ENCODE data around the gene PTPN14. TPM values are rescaled to one million over a fixed set of nuclear protein-coding genes. Genes with fewer than 3 reads are reported as not detected.

The PTPN14 gene
- total RNA-seq, 1 donor from 2014 or later, result 43.7 TPM

GRCh38 chr1:214540324-214540723, 11.1 kb downstream of the PTPN14 start:
- ATAC-seq, result peak; percentile 51
- no peak for DNase-seq
- Histone ChIP-seq H3K27ac (no peak overlapping the region), H3K4me3 (no peak overlapping the region), H3K27me3 (no peaks in the 10 kb centered on the region), H3K9me3 (no peaks in the 10 kb centered on the region), H3K4me1 (peaks cover 37% of the 10 kb centered on the region), H3K36me3 (no peaks in the 10 kb centered on the region)
- intact Hi-C loops (cut with DNase I), result no loop called here
- no peak for TF ChIP-seq CTCF (IDR thresholded peaks at IDR 0.05)

- DNase-seq (no peak), ATAC-seq (no peak)
- no peaks in the 10 kb centered on the region for H3K9me3 ChIP-seq
- H3K27ac ChIP-seq, result no peak overlapping the region
- H3K4me3 ChIP-seq, result no peak overlapping the region
- no peaks in the 10 kb centered on the region for H3K27me3 ChIP-seq
- no peak for TF ChIP-seq CTCF (IDR thresholded peaks at IDR 0.05)
- intact Hi-C loops (cut with DNase I), result no loop called here
- peaks cover 37% of the 10 kb centered on the region for H3K4me1 ChIP-seq
- no peaks in the 10 kb centered on the region for H3K36me3 ChIP-seq
These were observed 12.9 kb downstream of the PTPN14 start for GRCh38 chr1:214538496-214538895.

- Histone ChIP-seq H3K9me3 (no peaks in the 10 kb centered on the region), H3K27ac (no peak overlapping the region), H3K27me3 (no peaks in the 10 kb centered on the region), H3K4me1 (peaks cover 36% of the 10 kb centered on the region), H3K36me3 (no peaks in the 10 kb centered on the region), H3K4me3 (no peak overlapping the region)
- TF ChIP-seq CTCF (IDR thresholded peaks at IDR 0.05), result no peak
- DNase-seq (no peak), ATAC-seq (peak; percentile 54)
- intact Hi-C loops (cut with DNase I), result no loop called here
These were observed 13.4 kb downstream of the PTPN14 start for GRCh38 chr1:214537872-214538473.

- Histone ChIP-seq H3K27ac (no peak overlapping the region), H3K36me3 (no peaks in the 10 kb centered on the region), H3K4me3 (no peak overlapping the region), H3K9me3 (no peaks in the 10 kb centered on the region), H3K27me3 (no peaks in the 10 kb centered on the region), H3K4me1 (peaks cover 29% of the 10 kb centered on the region)
- ATAC-seq (peak; percentile 43), DNase-seq (no peak)
- intact Hi-C loops (cut with DNase I), result no loop called here
- TF ChIP-seq CTCF (IDR thresholded peaks at IDR 0.05), result no peak
These were observed 14.2 kb downstream of the PTPN14 start for GRCh38 chr1:214537219-214537618.

- intact Hi-C loops (cut with DNase I), result no loop called here
- no peak for DNase-seq
- Histone ChIP-seq H3K27me3 (no peaks in the 10 kb centered on the region), H3K4me3 (no peak overlapping the region), H3K27ac (no peak overlapping the region), H3K9me3 (no peaks in the 10 kb centered on the region), H3K36me3 (no peaks in the 10 kb centered on the region), H3K4me1 (peaks cover 5% of the 10 kb centered on the region)
- no peak for ATAC-seq
- no peak for TF ChIP-seq CTCF (IDR thresholded peaks at IDR 0.05)
These were observed 19.3 kb downstream of the PTPN14 start for GRCh38 chr1:214532070-214532469.

- intact Hi-C loops (cut with DNase I), result no loop called here
- Histone ChIP-seq H3K27ac (no peak overlapping the region), H3K9me3 (no peaks in the 10 kb centered on the region), H3K4me3 (no peak overlapping the region), H3K27me3 (no peaks in the 10 kb centered on the region), H3K4me1 (peaks cover 6% of the 10 kb centered on the region), H3K36me3 (no peaks in the 10 kb centered on the region)
- ATAC-seq (no peak), DNase-seq (no peak)
- no peak for TF ChIP-seq CTCF (IDR thresholded peaks at IDR 0.05)
These were observed 25.8 kb downstream of the PTPN14 start for GRCh38 chr1:214525535-214526019.

Measured in upper lobe of right lung (tissue), 1 donor.